HG03378 (cell line): ENCODE results near the gene DNM2.
"Not testable (repeated sequence)": the region's sequence is repeated elsewhere in the genome, so short reads cannot be mapped to it uniquely, and the experiment has no call there.

Source experiments
- ATAC-seq: cut with Tn5 transposase; IDR thresholded peaks from one replicate; pipeline ENCODE4 v1.9.1; 2021; ENCODE audit warnings: mild to moderate bottlenecking, moderate library complexity; ENCODE audit not compliant: unreplicated experiment

The DNM2 gene

GRCh38 chr19:10856899-10857298 lies 139.0 kb downstream of the DNM2 start:
- not testable (repeated sequence) for ATAC-seq

GRCh38 chr19:10858204-10858828 lies 140.4 kb downstream of the DNM2 start:
- ATAC-seq = no peak

- ATAC-seq = no peak
Measured at GRCh38 chr19:10861103-10861651, 143.3 kb downstream of the DNM2 start.

DNA sequence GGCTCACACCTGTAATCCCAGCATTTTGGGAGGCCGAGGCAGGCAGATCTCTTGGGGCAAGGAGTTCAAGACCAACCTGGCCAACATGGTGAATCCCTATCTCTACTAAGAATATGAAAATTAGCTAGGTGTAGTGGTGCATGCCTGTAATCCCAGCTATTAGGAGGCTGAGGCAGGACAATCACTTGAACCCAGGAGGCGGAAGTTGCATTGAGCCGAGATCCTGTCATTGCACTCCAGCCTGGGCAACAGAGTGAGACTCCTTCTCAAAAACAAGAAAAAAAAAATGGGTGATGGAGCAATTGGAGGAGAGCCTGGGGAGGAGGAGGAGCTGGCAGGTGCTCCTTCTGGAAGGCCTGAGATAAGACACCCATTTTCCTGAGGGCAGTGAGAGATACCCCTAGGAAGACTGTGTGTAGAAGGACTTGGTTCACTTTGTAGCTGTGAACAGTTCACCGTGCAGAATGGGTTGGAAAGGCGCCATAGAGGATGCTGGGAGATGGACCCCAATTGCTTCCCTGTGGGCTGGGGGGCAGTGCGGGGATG lies 144.8 kb downstream of the DNM2 start:
- no peak for ATAC-seq

DNA sequence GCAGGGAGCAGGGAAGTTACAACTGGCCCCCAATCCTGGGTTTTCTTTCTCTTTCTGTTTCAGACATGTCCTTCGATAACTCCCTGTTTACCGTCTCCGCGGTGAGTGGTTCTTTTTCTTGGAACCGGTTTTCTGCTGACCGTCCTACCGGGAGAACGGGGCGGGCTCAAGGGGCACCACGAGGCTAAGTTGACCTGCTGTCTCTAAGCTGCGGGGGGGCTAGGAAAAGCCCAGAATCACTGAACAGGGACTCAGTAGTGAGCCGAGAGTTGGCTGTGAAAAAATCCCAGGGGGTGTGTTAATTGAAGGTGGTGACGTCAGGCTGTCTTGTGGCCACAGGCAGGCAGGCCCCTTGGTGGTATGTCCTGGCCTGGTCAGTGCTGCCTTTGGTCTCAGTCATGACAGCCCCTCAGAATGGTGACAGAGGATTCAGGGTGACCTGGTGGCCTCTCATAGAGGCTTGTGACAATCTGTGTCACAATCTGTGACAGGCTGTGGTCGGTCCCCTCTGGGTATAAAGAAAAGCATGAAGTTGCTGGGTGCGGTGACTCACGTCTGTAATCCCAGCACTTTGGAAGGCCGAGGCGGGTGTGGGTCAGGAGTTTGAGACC lies 145.3 kb downstream of the DNM2 start:
- no peak for ATAC-seq

DNA sequence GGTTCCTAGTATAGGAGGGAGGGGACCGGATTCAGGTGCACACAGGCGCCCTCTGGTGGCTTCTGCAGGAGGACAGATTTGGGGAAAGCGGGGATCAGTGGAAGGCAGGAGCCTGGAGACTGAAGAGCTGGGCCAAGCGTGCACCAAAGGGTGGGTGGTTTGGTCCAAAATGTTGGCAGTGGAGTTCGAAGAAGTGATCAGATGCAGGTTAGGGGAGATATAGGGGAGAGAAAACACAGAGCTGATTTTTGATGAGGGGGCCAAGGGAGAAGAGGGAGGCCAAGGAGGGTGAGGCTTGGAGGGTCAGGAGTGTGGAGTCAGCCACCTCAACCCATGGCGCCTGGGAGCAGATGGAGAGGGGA lies 146.6 kb downstream of the DNM2 start:
- no peak for ATAC-seq

GRCh38 chr19:10866495-10866894 lies 148.6 kb downstream of the DNM2 start:
- no peak for ATAC-seq

DNA sequence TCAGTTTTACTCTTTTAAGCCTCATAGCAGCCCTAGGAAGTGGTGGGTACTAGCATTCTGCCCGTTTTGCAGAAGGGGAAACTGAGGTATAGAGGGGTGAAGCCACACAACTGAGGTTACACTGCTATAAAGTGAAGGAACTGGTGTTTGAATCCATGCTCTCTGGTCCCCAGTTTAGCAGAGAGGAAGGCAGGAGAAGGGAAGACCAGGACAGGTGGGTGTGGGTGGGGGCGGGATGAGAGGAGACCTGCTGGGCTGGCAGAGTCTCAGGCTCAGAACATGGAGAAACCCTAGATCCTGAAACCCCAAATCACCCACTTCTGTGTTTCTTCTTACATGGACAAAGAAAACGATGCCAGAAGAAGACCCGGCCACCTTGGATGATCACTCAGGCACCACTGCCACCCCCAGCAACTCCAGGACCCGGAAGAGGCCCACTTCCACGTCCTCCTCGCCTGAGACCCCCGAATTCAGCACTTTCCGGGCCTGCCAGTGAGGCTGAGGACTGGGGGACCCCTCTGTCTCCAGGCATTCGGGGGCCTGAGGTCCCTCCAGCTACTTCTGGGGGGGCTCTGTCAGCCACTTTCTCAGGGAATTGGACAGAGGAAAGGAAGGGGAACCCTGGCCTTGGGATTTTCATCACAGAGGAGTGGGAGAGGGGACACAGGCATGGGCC lies 151.1 kb downstream of the DNM2 start:
- no peak for ATAC-seq

- ATAC-seq = not testable (repeated sequence)
Measured at GRCh38 chr19:10869872-10870311, 152.0 kb downstream of the DNM2 start.

GRCh38 chr19:10870501-10870954 lies 152.6 kb downstream of the DNM2 start:
- no peak for ATAC-seq

- peak; percentile 61 for ATAC-seq
Measured at GRCh38 chr19:10870955-10871603, 153.2 kb downstream of the DNM2 start, which contains the start of gene CARM1. TSS of gene CARM1 (plus strand) at chr19:10871553. CDS start at chr19:10871703, 150 bp downstream.

DNA sequence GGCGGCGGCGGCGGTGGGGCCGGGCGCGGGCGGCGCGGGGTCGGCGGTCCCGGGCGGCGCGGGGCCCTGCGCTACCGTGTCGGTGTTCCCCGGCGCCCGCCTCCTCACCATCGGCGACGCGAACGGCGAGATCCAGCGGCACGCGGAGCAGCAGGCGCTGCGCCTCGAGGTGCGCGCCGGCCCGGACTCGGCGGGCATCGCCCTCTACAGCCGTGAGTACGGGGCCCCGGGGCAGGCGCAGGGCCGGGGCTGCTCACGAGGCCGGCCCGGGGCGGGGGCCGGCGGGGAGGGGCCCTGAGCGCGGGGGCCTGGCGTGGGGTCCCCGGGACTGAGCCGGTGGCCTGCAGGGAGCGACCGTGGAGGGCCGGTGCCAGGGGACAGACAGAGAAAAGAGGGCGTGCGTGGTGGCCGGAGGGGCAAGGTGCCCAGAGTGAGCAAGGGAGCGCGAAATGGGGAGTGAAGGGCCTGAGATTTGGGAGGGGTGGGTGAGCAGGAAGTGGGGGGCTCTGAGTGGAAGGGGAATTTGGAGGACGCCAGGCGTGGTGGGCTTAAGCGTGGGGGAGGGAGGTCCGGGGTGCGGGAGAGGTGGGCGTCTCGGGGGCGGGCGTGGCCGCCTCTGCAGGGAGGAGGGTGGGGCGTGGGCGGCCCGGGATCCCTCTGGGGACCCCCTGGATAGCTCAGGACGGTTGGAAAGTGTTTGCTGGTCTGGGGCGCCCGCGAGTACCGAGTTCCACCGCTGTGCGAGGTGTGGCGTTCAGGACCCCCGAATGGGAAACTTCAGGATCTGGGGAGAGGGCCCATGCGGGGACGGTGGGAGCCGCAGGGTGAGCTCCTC lies 154.0 kb downstream of the DNM2 start:
- no peak for ATAC-seq

DNA sequence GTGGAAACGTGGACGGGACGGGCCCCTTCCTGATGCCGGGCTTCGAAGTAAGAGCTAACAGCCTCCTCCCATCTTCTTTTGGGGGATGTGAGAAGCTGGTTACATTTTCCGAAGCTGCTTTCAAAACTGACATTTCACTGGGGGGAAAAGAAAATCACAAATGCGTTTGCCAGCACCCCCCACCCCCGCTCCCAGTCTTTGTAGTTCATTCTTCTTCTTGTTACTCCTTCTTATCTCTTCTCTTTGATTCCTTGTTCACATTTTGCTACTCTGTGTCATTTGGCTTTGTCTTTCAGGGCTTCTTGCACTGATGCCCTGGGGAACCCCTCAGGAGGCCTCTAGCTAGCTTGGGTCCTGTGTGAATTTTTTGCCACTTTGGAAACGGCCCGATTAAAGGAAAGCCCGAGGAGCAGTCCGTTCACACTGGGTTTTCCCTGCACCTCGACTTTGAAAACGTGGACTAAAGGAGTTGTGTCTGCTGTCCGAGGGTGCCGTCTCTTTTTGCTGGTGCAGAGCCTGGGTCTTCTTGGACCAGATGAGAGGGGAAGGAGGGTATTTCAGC lies 154.7 kb downstream of the DNM2 start:
- ATAC-seq = no peak

- ATAC-seq = no peak
Measured at GRCh38 chr19:10874024-10874423, 156.1 kb downstream of the DNM2 start.

- no peak for ATAC-seq
Measured at GRCh38 chr19:10876459-10877240, 158.8 kb downstream of the DNM2 start.

DNA sequence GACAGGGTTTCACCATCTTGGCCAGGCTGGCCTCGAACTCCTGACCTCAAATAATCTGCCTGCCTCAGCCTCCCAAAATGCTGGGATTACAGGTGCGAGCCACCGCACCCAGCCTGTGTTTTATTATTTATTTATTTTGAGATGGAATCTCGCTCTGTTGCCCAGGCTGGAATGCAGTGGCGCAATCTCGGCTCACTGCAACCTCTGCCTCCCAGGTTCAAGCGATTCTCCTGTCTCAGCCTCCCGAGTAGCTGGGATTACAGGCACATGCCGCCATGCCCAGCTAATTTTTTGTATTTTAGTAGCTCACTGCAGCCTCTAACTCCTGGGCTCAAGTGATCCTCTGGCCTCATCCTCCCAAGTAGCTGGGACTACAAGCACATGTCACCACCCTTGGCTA lies 159.7 kb downstream of the DNM2 start:
- ATAC-seq = not testable (repeated sequence)

DNA sequence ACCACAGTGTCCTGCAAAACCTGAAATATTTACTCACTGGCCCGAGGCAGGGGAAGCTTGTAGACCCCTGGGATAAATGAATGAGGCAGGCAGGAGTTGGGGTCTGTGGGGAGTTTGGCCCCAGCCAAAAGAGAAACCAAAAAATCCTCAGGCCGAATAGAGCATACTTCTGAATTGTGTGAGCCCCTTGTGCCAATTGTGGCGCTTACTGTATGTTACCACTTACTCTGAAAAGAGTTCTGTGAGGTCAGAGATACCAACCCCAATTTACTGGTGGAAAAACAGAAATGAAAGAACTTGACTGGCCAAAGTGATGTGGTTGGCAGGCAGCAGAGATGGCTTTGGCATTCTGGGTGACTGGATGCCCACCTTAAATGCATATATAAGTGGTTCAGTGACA lies 160.4 kb downstream of the DNM2 start:
- ATAC-seq = no peak
